Kidney epithelial cell (primary cell): ENCODE measurements around the gene TENT4A. TPM values are rescaled to one million over a fixed set of nuclear protein-coding genes. Genes with fewer than 3 reads are reported as not detected.
A peak's percentile ranks its signal among the peaks of the same experiment; 100 is the strongest.

Experiments
- DNase-seq: peaks from one replicate; pipeline ENCODE4 v3.0.0-alpha.2; 2010; ENCODE audit warnings: low read depth
- H3K27me3 ChIP-seq: 2 replicates; pipeline ENCODE4 v1.6.0; 2011; ENCODE audit warnings: low read length; ENCODE audit not compliant: control insufficient read depth, insufficient read depth
- H3K36me3 ChIP-seq: 2 replicates; pipeline ENCODE4 v1.5.1; 2011; ENCODE audit warnings: low read length; ENCODE audit not compliant: control insufficient read depth, insufficient read depth
- H3K4me3 ChIP-seq: 2 replicates; pipeline ENCODE4 v1.5.1; 2011; ENCODE audit warnings: low read depth, mild to moderate bottlenecking, control low read depth, low read length
- CTCF ChIP-seq: IDR thresholded peaks from 2 replicates; pipeline ENCODE4 v1.5.1; 2011; ENCODE audit warnings: mild to moderate bottlenecking, moderate library complexity, low read length, control low read depth, inconsistent platforms; ENCODE audit not compliant: insufficient read depth, poor library complexity, severe bottlenecking
- total RNA-seq: library from RNA; depleted of rRNA; stranded (reverse); fragments of >200 nt; gene quantifications from 2 replicates; pipeline ENCODE4 v1.2.3, GENCODE V29; 2015

The TENT4A gene
- total RNA-seq, 1 donor from 2014 or later: 12.0 TPM

DNA sequence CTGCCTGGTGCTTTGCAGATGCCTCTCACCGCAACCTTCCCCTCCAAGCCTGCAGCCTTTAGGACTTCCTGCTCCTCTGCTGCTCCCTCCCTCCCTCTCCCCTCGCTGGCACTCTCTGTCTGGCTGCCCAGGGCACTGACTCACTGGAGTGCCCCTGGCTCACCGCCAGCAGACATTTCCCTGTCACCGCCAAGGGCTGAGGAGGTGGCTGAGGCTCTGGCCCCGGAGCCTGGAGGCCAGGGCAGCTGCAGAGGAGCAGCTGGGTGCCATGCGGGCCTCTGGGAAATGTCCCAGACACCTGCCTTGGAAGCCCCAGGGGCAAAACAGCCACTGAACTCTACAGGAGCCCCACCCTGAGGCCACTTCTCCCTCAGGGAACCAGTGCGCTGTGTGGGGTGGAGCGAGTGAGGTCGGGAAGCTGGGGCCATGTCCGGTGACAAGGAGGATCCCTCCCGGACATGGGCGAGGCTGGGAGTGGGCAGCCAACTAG, 53.4 kb downstream of the TENT4A start:
- peak; percentile 73 for DNase-seq
- TF ChIP-seq CTCF: no peak
- Histone ChIP-seq H3K36me3 (no peaks in the 10 kb centered on the region), H3K27me3 (no peaks in the 10 kb centered on the region), H3K4me3 (no peak overlapping the region)

- Histone ChIP-seq H3K36me3 (no peaks in the 10 kb centered on the region), H3K27me3 (no peaks in the 10 kb centered on the region), H3K4me3 (no peak overlapping the region)
- DNase-seq: no peak
- no peak for TF ChIP-seq CTCF
Measured at GRCh38 chr5:6767481-6768063, 54.3 kb downstream of the TENT4A start.

DNA sequence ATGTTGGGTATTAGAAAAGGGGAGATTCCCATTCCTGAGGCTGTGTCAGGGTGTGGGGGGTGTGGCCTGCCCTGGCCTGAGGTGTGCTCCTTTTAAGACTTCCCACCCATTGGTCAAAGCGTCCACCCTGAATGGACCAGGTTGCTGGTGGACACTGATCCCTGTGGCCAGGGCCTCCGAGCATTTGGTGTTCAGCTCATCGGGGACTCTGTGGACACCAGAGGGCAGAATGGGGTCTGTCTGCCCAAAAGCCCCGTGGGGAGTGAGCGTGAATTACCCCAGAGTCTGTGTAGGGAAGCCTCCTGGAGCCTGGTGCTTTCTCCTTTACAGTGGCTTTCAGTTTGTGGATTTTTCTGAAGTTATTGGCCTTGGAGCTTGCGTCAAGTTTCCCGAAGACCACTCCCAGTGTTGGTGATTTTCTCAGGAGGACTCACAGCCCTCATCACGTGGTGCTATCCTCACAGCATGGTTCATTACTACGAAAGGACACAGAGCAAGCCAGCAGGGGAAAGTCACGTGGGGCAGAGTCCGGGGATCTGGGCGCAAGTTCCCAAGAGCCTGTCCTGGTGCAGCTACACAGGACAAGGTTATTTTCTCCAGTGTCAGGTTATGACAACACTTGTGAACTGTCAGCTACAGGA, 55.5 kb downstream of the TENT4A start:
- Histone ChIP-seq H3K27me3 (no peaks in the 10 kb centered on the region), H3K36me3 (no peaks in the 10 kb centered on the region)
- TF ChIP-seq CTCF: no peak

GRCh38 chr5:6770826-6771607, 57.8 kb downstream of the TENT4A start:
- Histone ChIP-seq H3K36me3 (no peaks in the 10 kb centered on the region), H3K4me3 (no peak overlapping the region), H3K27me3 (no peaks in the 10 kb centered on the region)
- TF ChIP-seq CTCF: no peak
- DNase-seq: no peak

More for the DNA sequence above, 55.5 kb downstream of the TENT4A start:
- no peak for DNase-seq
- H3K4me3 ChIP-seq: no peak overlapping the region

GRCh38 chr5:6772886-6773285, 59.7 kb downstream of the TENT4A start:
- H3K4me3 ChIP-seq: no peak overlapping the region
- H3K36me3 ChIP-seq: no peaks in the 10 kb centered on the region
- DNase-seq: no peak
- no peak for TF ChIP-seq CTCF
- H3K27me3 ChIP-seq: no peaks in the 10 kb centered on the region
